ENCODE measurements around the gene RAPGEF4. TPM values are rescaled to one million over a fixed set of nuclear protein-coding genes. Genes with fewer than 3 reads are reported as not detected.

Gene RAPGEF4
- total and polyA plus RNA-seq, 2 of the 13 experiments (the other 11 are each of a cell fraction or from before 2014, with no cell fraction given), result 0.78 to 0.91 TPM

- TF ChIP-seq ZSCAN25 (CRISPR knock-in tag; IDR thresholded peaks at IDR 0.05), result 0 out of 2 replicates have a peak, but pooled peaks have one; percentile 74
- peak in 1 of 2 experiments; percentile 78; a peak in 1 of 4 replicates for TF ChIP-seq KLF16 (CRISPR knock-in tag; IDR thresholded peaks at IDR 0.05)
- TF ChIP-seq SALL2 (CRISPR knock-in tag; IDR thresholded peaks at IDR 0.05), result no peak
- no peak for TF ChIP-seq ZNF263 (CRISPR knock-in tag; IDR thresholded peaks at IDR 0.05)
- TF ChIP-seq ATF2 (CRISPR knock-in tag; IDR thresholded peaks at IDR 0.05), result peak; percentile 77
- no peak for TF ChIP-seq SMARCE1 (IDR thresholded peaks at IDR 0.05; ENCODE audit: borderline replicate concordance)
- TF ChIP-seq HDAC2 (CRISPR knock-in tag; IDR thresholded peaks at IDR 0.05), result peak; percentile 84
- peak; percentile 77 for TF ChIP-seq ZNF768 (CRISPR knock-in tag; IDR thresholded peaks at IDR 0.05)
- TF ChIP-seq CCDC6 (CRISPR knock-in tag; IDR thresholded peaks at IDR 0.05), result peak; percentile 54; the same call in 1 of the 2 replicates
- peak; percentile 96 for TF ChIP-seq ELF3 (CRISPR knock-in tag; IDR thresholded peaks at IDR 0.05)
- peak; percentile 76 for TF ChIP-seq ZNF556 (CRISPR knock-in tag; IDR thresholded peaks at IDR 0.05; ENCODE audit: borderline replicate concordance)
- TF ChIP-seq SOX5 (CRISPR knock-in tag; IDR thresholded peaks at IDR 0.05; ENCODE audit: borderline replicate concordance), result peak; percentile 68; the same call in 1 of the 2 replicates
- TF ChIP-seq PTBP1 (IDR thresholded peaks at IDR 0.05; ENCODE audit: low read depth, low read length, poor library complexity, severe bottlenecking), result no peak
- TF ChIP-seq SMC3 (IDR thresholded peaks at IDR 0.05; ENCODE audit: low read length), result peak; percentile 23; the same call in 1 of the 2 replicates
- peak; percentile 83 for TF ChIP-seq ZNF121 (CRISPR knock-in tag; IDR thresholded peaks at IDR 0.05)
- peak; percentile 94 for TF ChIP-seq ZNF34 (CRISPR knock-in tag; IDR thresholded peaks at IDR 0.05; ENCODE audit: borderline replicate concordance)
- TF ChIP-seq ZNF510 (CRISPR knock-in tag; IDR thresholded peaks at IDR 0.05; ENCODE audit: low read depth), result 0 out of 2 replicates have a peak, but pooled peaks have one; percentile 51
- peak; percentile 72 for TF ChIP-seq XRCC5 (optimal IDR thresholded peaks at IDR 0.05; ENCODE audit: low read length)
- TF ChIP-seq MTA3 (CRISPR knock-in tag; IDR thresholded peaks at IDR 0.05), result no peak
- TF ChIP-seq ZNF646 (CRISPR knock-in tag; IDR thresholded peaks at IDR 0.05), result peak; percentile 69; the same call in 1 of the 2 replicates
- no peak for TF ChIP-seq BORCS8-MEF2B (CRISPR knock-in tag; IDR thresholded peaks at IDR 0.05)
- peak; percentile 73; the same call in 1 of the 2 replicates for TF ChIP-seq SPEN (CRISPR knock-in tag; IDR thresholded peaks at IDR 0.05; ENCODE audit: low read depth)
Measured at GRCh38 chr2:172726172-172726735, 9.4 kb upstream of the RAPGEF4 start (continued).

Measured in HepG2 (cell line).